GM21515 (cell line): ENCODE results near the gene RFPL3.
"Not testable (repeated sequence)": the region's sequence is repeated elsewhere in the genome, so short reads cannot be mapped to it uniquely, and the experiment has no call there.

Experiments used
- ATAC-seq: cut with Tn5 transposase; IDR thresholded peaks from one replicate; pipeline ENCODE4 v1.9.1; 2021; ENCODE audit not compliant: unreplicated experiment

The RFPL3 gene

GRCh38 chr22:32357567-32357966, at the start of gene RFPL3:
RFPL3 (plus strand) TSS chr22:32357867; CDS start chr22:32358072, 205 bp downstream.
- ATAC-seq, result not testable (repeated sequence)

DNA sequence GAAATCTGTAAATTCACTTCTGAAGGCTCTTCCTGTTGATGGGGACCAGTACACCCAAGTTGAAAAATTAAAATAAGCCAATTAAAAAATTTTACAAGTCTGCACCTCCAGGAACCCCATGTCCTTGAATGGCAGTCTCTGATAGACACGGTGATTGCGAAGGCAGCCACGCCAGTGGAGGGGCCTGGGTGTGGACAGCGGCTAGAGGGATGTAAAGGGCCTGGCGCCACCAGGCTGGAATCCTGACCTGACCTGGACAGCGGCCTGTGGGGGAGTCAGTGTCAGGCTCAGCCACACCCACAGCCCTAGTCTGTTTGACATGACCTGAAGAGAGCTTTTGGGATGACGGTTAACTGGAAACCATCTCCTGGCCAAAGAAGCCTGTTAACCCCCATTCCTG, 49.5 kb upstream of the RFPL3 start:
- ATAC-seq, result no peak

- ATAC-seq, result no peak
Observed at GRCh38 chr22:32308934-32309333, 48.7 kb upstream of the RFPL3 start.

DNA sequence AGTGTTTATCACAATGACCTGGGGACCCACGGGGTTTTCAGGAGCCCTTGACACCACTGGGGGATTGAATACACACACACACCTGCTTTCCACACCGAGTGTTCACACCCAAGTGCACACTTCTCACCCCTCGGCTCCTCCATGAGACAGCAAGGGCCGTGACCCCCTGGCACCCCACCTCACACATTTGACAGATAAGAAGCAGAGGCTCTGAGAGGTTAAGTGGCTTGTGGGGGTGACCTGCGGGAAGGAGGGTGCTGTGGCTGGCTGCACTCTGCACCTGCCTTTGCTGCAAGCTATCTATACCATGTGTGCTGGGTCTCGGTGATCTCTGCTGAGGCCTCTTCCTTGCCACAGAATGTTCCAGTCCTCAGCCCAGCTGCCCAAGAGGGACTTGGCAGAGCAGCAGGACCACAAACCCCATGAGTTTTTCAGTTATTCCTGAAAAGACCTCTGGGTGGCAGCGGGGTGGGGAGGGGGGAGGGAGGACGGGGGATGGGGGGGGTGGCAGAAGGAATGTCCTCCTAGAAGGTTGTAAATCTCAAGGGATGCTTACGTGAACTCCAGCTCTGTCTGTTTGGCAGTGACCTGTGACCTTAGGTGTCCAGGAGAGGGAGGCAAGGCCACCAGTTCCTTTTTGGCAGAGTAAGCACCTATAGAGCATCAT, 47.9 kb upstream of the RFPL3 start:
- ATAC-seq, result no peak

DNA sequence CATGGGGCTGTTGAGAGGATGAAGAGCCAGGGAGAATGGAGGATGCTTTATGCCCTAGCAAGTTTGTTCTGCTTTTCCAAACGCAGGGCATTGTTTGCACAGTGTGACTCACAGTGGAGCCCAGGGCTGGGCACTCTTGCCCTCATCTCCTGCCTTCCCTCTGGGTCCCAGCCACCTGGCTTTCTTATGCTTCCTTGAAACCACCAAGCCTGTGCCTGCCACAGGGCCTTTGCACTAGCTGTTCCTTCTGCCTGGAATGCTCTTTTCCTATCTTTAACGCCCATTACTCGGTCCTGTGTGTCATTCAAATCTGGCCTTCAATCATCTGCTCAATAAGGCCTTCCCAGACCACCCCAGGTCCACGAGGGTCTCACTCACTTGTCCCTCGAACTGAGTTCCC, 46.9 kb upstream of the RFPL3 start:
- ATAC-seq, result no peak

GRCh38 chr22:32311551-32312071, 46.1 kb upstream of the RFPL3 start:
- no peak for ATAC-seq

- ATAC-seq, result no peak
Observed at GRCh38 chr22:32312748-32313147, 44.9 kb upstream of the RFPL3 start.

GRCh38 chr22:32313532-32313931, 44.1 kb upstream of the RFPL3 start:
- ATAC-seq, result no peak

DNA sequence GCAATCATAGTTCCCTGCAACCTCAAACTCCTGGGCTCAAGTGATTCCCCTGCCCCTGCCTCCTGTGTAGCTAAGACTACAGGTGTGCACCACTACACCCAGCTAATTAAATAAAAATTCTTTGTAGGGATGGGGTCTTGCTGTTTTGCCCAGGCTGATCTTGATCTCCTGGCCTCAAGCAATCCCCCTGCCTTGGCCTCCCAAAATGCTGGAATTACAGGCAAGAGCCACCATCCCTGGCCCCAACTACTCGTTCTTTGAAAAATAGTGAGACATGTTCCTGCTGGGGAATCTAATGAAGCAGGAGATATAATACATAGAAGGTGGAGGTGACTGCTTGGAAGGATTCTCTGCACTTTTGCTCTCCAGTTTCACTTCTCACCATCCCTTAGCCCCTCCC, 40.1 kb upstream of the RFPL3 start:
- ATAC-seq, result no peak

DNA sequence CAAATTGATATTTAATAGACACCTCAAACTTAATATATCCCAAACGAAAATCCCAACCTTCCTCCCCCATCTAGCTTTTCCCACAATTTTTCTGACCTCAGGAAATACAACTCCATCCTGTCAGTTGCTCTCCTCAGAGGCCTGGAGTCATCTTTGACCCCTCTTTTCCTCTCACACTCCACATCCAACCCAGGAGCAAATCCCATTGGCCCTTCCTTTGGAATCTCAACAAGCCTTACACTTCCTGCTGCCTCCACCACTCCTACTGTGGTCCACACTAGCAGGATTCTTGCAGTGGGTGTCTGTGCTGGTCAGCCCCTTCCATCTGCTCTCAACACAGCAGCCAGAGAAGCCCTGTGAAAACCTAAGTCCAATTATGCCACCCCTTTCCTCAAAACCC, 39.3 kb upstream of the RFPL3 start:
- ATAC-seq, result no peak

DNA sequence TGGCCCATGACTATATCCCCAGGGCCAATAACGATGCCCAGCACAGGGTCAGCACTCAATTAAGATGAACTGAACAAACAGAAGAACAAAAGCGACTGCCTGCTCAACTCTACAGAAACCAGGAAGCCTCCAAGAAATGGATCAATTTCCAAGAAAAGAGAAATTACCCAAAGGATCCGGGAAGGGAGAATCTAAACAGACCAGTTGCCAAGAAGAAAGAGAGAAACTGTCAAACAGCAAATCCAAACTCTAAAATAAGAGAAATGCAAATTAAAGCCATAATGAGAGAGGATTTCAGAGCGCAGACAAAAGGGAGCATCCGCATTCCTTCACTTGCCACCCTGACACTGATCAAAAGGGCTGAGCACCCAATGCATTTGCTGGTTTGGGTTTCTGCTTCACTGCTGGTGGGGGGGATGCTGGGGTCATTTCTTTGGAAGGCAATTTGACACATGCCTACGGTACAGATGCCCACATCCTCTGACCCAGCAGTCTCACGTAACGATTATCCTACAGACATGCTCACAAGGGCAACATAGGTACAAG, 37.7 kb upstream of the RFPL3 start:
- ATAC-seq, result no peak

GRCh38 chr22:32322986-32323385, 34.7 kb upstream of the RFPL3 start:
- ATAC-seq, result no peak

GRCh38 chr22:32323513-32324164, 34.0 kb upstream of the RFPL3 start:
- ATAC-seq, result no peak

DNA sequence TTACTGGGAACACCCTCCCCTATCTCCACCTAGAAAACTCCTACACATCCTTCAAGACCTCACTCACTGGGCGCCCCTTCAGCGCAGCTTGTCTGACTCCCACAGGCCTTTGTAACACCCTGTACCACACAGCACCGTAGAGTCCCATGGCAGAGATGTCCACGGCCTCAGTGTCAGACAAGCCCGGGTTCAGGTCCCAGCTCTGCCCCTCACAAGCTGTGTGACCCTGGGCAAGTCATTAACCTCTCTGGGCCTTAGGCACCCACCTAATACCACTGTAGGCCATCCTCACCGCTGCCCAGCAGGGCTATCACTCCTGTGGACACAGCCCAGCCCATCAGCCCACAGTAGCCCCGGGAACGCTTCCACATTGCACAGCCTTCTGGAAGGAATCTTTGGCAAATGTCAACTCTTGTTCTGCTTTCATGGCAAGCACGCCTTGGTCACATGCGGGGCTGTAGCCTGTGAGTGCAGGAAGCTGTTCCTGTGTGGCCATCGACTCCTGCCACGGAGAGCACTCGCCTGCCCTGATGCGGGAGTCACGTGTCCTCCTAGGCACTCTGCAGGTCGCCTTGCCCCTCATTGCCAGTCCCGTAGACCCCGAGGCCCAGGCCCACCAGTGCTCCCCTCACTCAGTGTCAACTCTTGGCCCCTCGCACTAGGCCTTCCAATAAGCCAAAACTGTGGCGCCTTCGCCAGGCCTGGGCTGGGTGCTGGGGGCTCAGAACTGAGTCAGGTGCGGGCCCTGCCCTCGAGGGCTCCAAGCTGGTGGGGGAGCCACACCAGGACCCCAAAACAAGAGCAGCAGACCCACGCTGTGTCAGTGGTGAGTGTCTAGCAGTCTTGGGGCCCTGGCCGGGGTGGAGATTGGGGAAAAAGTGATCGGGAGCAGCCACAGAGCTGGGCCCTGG, 32.9 kb upstream of the RFPL3 start:
- no peak for ATAC-seq

GRCh38 chr22:32325416-32325801, 32.3 kb upstream of the RFPL3 start:
- no peak for ATAC-seq

DNA sequence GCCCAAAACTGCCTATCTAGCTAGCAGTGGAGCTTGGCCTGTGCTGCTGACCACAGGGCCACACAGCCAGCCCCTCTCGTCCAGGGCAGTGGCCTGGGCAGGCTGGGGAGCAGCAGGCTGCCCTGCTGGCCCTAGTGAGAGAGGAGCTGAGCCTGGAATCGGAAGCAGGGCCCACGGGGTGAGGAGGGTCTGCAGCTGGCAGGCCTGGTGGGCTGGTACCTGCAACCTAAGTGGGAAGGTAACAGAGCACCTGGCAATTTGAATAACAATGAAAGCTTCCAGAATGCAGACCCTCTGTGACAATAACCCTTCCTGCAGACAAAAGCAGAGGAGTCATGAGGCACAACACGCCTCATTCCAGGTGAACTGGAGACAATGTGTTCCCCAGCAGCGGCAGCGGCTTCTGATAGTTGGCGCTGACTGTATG, 31.8 kb upstream of the RFPL3 start:
- ATAC-seq, result no peak

GRCh38 chr22:32326647-32327046, 31.0 kb upstream of the RFPL3 start:
- no peak for ATAC-seq

DNA sequence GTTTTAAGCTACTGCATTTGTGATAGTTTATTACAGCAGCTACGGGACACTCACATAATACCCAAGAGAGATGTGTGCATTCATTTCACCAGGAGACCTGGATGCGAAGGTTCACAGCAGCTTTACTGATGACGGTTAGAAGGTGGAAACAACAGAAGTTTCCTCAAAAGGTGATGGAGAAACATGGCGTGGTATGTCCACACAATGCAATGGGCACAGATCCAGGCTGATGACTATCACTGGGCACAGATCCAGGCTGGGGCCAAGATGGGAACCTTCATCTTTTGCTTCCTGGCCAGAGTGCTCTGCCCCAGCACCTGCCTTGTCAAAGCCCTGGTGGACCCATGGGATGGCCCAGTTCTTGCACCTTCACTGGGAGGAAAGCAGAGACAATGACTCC, 30.6 kb upstream of the RFPL3 start:
- ATAC-seq, result no peak

GRCh38 chr22:32327596-32328171, 30.0 kb upstream of the RFPL3 start:
- ATAC-seq, result no peak

GRCh38 chr22:32328306-32329201, 29.1 kb upstream of the RFPL3 start:
- ATAC-seq, result no peak
